ENCODE measurements around the gene SLCO1C1.

The SLCO1C1 gene

DNA sequence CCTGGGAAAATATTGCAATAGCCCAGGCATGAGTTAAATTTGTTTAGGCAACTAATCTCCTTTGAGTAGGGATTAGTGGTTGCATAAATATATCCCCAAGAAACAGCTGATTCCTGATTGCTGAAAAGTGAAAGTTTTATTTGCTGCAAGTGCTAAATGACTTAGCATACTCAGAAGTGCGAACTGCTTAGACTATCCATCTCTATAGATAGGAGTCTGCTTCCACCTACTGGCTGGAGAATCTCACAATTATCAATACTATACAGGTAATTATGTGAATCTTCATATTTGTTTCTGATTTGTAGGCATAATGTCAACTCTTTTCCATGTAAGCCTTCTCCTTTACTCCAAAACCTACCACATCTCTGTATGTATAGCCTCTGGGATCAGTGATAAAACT lies 103.4 kb downstream of the SLCO1C1 start:
- no peak for DNase-seq

DNA sequence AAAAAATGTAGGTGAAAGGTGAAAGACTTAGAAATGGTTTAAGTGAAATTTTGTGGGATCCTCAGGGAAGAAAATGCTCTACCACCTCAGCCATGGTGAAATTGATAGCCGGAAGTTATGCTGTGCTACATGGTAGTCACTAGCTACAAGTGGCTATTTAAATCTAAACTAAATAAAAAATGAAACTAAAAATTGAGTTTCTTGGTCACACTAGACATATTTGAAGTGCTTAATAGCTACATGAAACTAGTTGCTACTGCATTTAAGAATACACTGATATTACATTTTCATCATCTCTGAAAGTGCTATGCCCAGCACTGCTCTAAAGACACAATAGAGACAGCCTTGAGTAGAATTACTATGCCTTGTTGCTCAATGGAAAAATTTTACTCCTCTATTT lies 105.0 kb downstream of the SLCO1C1 start:
- no peak for DNase-seq

DNA sequence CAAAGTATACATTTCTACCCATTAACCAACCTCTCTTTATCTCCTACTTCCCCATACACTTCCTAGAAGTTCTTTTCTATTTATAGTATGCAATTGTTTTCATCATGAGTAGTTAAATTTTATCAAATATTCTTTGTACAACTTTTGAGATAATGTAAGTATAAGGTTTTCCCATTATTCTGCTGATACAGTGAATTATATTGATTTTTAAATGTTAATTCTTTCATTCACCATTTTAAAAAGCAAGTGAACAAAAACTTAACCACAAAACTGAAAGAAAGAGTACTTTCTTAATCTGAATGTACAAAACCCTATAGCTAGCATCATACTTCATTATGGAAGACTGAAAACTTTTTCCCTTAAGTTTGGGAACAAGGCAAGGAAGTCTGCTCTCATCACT lies 105.9 kb downstream of the SLCO1C1 start:
- no peak for DNase-seq
